Measurements from ENCODE around the gene MEGF11. TPM values are rescaled to one million over a fixed set of nuclear protein-coding genes. Genes with fewer than 3 reads are reported as not detected.

Gene MEGF11
- total RNA-seq, 1 donor from 2014 or later, result not detected

GRCh38 chr15:66162286-66162685 is 91.3 kb downstream of the MEGF11 start:
- DNase-seq (ENCODE audit: missing footprints) (no peak), ATAC-seq (no peak)

DNA sequence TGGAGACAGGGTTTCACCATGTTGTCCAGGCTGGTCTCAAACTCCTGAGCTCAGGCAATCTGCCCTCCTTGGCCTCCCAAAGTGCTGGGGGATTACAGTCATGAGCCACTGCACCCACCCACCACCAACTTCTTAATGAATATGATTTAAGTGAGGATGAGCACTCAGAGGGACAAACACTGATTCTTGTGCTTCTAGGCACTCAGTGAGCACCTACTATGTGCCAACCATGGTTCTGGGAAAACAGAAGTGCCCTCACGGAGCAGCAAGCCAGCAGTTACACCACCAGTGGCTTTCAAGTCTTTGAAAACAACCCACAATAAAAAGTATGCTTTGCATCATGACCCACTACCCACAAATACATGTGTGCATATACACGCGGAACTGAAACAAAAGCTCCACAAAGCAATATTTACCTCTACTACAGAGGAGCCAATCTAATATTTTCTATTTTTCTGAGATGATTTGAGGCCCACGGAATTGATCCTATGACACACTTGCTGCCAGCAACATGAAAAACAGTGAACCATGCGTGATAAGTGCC is 91.9 kb downstream of the MEGF11 start:
- DNase-seq (ENCODE audit: missing footprints) (no peak), ATAC-seq (no peak)
- intact Hi-C loops (cut with DNase I), result no loop called here

More at GRCh38 chr15:66162286-66162685, 91.3 kb downstream of the MEGF11 start:
- intact Hi-C loops (cut with DNase I), result no loop called here

GRCh38 chr15:66161108-66161507 is 92.4 kb downstream of the MEGF11 start:
- ATAC-seq (no peak), DNase-seq (ENCODE audit: missing footprints) (no peak)
- intact Hi-C loops (cut with DNase I), result no loop called here

DNA sequence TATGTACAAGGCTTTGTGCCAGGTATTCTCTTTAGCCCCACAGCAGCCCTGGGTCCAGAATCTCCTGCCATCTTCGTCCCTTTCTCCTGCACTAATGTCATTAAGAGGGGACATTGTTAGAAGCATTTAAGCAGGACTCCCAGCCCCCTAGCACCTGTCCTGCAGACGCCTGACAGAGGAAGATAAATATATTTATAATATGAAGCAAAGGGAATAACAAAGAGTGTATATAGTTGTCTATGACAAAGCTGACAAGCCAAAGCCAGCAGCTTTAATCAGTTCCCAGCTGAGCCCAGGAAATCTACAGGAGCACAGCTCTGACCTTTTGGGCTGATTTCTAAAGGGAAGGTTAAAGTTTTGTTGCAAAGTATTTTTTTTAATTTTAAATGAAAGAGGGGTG is 96.0 kb downstream of the MEGF11 start:
- ATAC-seq (no peak), DNase-seq (ENCODE audit: missing footprints) (no peak)
- intact Hi-C loops (cut with DNase I), result no loop called here

GRCh38 chr15:66156310-66156975 is 97.1 kb downstream of the MEGF11 start:
- no peak for ATAC-seq
- DNase-seq (ENCODE audit: missing footprints), result no peak
- intact Hi-C loops (cut with DNase I), result no loop called here

- intact Hi-C loops (cut with DNase I), result no loop called here
- no peak for DNase-seq (ENCODE audit: missing footprints)
- ATAC-seq, result no peak
These were observed 98.5 kb downstream of the MEGF11 start for GRCh38 chr15:66155065-66155464.

DNA sequence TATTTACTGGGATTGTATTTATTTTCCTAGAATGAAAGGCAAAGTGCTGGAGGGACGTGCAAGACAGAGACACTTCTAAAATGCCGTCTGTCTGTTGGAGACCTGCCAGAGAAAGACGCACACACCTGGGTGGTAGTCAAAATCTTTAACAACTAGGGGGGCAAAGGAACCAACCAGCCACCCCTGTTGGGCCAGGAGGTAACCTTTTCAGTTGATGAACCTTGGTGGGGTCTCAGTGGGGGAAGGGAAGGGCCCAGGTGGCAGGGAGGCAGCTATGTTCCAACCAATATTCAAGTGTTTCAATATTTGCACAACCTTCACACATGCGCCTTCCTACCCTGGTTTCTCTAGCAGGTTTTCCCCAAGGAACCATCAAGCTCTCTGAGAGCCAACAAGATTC is 99.0 kb downstream of the MEGF11 start:
- no peak for DNase-seq (ENCODE audit: missing footprints)
- intact Hi-C loops (cut with DNase I), result loop anchor here (5.0 kb wide), 1 partner anchor 237 kb away; no protein-coding TSS in a partner anchor
- ATAC-seq, result no peak

DNA sequence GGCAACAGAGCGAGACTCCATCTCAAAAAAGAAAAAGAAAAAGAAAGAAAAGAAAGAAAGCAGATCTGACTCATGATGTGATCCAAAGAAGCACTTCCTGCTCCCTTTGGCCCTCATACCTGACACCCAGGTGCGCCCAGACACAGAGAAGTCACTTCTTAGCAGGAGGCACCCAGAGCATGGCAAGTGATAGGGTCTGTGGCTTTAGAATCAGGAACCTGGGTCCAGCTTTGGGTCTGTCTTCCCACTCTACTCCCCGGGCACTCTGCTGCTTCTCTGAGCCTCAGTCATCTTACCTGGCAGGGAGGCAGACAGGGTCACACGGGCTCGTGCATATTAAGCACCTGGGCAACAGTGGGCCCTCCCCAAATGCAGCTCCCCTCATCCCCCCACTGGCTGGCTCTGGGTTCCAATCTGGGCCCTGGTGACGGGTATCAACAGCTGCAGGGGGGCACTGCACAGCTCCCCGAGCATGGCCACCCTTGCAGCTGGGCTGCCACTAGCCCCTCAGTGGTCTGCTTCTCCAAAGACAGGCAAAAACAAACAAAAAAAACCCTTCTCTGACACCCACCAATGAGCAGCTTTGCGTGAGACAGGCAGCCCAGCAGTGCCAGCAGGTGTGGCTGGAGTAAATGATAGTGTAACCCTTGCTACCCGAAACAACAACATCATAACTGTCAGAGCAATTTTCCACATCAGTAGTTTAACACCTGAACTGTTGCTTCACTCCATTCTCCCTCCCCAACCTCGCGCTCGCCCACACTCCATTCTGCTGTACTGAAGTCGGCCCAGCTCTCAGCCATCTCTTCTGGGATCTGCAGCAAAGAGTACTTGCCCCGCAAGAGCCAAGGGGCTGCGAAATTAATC is 99.8 kb downstream of the MEGF11 start:
- no peak for ATAC-seq
- intact Hi-C loops (cut with DNase I), result loop anchor here (5.0 kb wide), 1 partner anchor 236 kb away; no protein-coding TSS in a partner anchor

GRCh38 chr15:66152650-66153049 is 100.9 kb downstream of the MEGF11 start:
- intact Hi-C loops (cut with DNase I), result loop anchor here (5.0 kb wide), 1 partner anchor 235 kb away; no protein-coding TSS in a partner anchor
- DNase-seq (ENCODE audit: missing footprints) (no peak), ATAC-seq (no peak)

More for the DNA sequence above, 99.8 kb downstream of the MEGF11 start:
- DNase-seq (ENCODE audit: missing footprints), result no peak

- DNase-seq (ENCODE audit: missing footprints) (no peak), ATAC-seq (peak; percentile 52)
- intact Hi-C loops (cut with DNase I), result loop anchor here (2.0 to 5.0 kb wide), 2 partner anchors 171 to 235 kb away; no protein-coding TSS in a partner anchor
These were observed 101.7 kb downstream of the MEGF11 start for GRCh38 chr15:66151809-66152208.

- ATAC-seq, result no peak
- DNase-seq (ENCODE audit: missing footprints), result no peak
- intact Hi-C loops (cut with DNase I), result loop anchor here (2.0 to 5.0 kb wide), 2 partner anchors 169 to 233 kb away; no protein-coding TSS in a partner anchor
These were observed 103.7 kb downstream of the MEGF11 start for GRCh38 chr15:66149871-66150270.

GRCh38 chr15:66148187-66148586 is 105.4 kb downstream of the MEGF11 start:
- intact Hi-C loops (cut with DNase I), result no loop called here
- DNase-seq (ENCODE audit: missing footprints) (no peak), ATAC-seq (no peak)

- no peak for ATAC-seq
- no peak for DNase-seq (ENCODE audit: missing footprints)
- intact Hi-C loops (cut with DNase I), result no loop called here
These were observed 106.1 kb downstream of the MEGF11 start for GRCh38 chr15:66147440-66147839.

- intact Hi-C loops (cut with DNase I), result no loop called here
- ATAC-seq (no peak), DNase-seq (ENCODE audit: missing footprints) (no peak)
These were observed 107.8 kb downstream of the MEGF11 start for GRCh38 chr15:66145726-66146182.

GRCh38 chr15:66144978-66145725 is 108.4 kb downstream of the MEGF11 start:
- no peak for ATAC-seq
- intact Hi-C loops (cut with DNase I), result no loop called here

GRCh38 chr15:66142285-66142684 is 111.3 kb downstream of the MEGF11 start:
- ATAC-seq (no peak), DNase-seq (ENCODE audit: missing footprints) (peak; percentile 25)
- intact Hi-C loops (cut with DNase I), result no loop called here

More at GRCh38 chr15:66144978-66145725, 108.4 kb downstream of the MEGF11 start:
- DNase-seq (ENCODE audit: missing footprints), result no peak

DNA sequence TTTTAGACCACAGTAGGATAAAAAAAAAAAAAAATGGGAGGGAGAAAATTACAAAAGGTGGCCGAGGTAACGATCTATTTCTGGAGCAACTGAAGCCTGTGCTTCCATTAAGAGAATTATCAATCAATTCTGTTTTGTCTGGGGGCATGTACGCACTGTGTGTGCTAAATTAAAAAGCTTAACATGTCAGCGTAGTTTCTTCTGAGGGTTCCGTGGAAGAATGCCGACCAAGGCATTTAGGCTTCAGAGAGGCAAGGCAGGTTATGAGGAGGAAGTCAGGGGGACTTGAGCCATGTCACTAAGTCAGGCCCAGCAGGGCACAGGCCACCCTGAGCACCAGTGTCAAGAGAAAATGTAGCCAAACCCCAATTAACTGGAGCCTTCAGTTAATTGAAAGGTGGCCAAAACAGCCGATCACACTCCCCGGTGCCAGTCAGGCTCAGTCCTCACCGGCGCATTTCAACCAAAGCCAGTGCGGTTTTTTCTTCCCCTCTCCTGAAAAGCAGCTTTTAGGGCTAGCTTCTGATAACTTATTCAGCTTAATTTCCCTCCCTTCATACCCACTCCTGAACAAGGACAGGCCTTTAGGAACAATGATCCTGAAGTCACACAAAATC is 113.9 kb downstream of the MEGF11 start:
- ATAC-seq, result no peak
- intact Hi-C loops (cut with DNase I), result no loop called here
- DNase-seq (ENCODE audit: missing footprints), result peak; percentile 46

DNA sequence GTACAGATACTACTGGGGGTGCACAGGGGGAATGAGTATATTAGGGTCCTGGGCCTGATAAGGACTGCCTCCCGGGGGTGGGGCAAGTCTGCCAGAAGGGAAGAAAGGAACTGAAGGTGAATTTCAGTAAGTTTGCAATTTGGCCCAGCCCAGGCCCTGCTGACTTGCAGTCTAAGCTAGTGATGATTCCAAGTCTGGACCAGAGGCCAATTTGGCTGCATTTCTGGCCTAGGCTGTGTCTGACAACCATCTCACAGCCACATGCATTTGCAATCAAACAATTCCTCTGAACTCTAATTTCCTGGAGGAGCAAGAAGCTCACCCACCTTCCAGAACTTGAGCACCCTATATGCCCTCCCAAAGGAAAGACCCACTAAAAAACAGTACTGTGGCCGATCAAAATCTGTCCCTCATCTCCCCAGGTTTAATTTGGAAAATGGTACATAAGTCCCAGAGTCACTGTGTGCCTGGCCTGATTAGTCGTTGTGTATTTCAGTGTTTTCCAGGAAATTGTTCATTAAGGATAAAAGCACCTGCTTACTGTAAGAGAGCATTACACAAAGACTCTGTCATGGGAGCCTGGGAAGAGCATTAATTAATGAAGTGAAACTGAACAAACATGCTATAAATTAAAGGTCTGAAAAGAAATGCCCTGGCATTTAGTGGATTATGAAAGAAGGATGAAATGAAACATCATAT is 114.5 kb downstream of the MEGF11 start:
- DNase-seq (ENCODE audit: missing footprints) (peak; percentile 28), ATAC-seq (no peak)
- intact Hi-C loops (cut with DNase I), result no loop called here

Measured in Right ventricle myocardium inferior (tissue), 1 donor.